Gastrocnemius medialis (tissue), 4 donors: Measurements from ENCODE around the gene CGNL1. TPM values are rescaled to one million over a fixed set of nuclear protein-coding genes. Genes with fewer than 3 reads are reported as not detected.

Source experiments
- ATAC-seq, 2 donors: fragments of 150-250 bp; one replicate each; pipeline ENCODE4 v1.9.1; 2016
- DNase-seq, 2 donors: peaks; one replicate each; pipeline ENCODE4 v3.0.0-alpha.2; 2019
- H3K27ac ChIP-seq, 4 donors: fragments of 200-600 bp; sonication (generic); 1 replicate in 1 of 4; 2 replicates in 3 of 4; pipeline ENCODE4 v1.5.1; 2016 to 2018; ENCODE audit warnings: mild to moderate bottlenecking in 2 of 4, moderate library complexity in 1 of 4
- H3K27me3 ChIP-seq, 3 donors: fragments of 200-600 bp; sonication (generic) in 2 of 3; 1 replicate in 1 of 3; 2 replicates in 2 of 3; pipeline versions ENCODE4 v1.5.1 to v1.6.0; 2016 to 2019; ENCODE audit warnings: mild to moderate bottlenecking in 1 of 3, moderate library complexity in 1 of 3
- H3K36me3 ChIP-seq, 2 donors: fragments of 200-600 bp; sonication (generic) in 1 of 2; one replicate each; pipeline ENCODE4 v1.5.1; 2017 to 2018
- H3K4me1 ChIP-seq, 2 donors: fragments of 200-600 bp; sonication (generic) in 1 of 2; one replicate each; pipeline ENCODE4 v1.5.1; 2016 to 2017; ENCODE audit warnings: mild to moderate bottlenecking in 2 of 2
- H3K4me3 ChIP-seq, 4 donors: fragments of 200-600 bp; sonication (generic) in 3 of 4; 1 replicate in 1 of 4; 2 replicates in 3 of 4; pipeline ENCODE4 v1.5.1; 2016 to 2019; ENCODE audit warnings: mild to moderate bottlenecking in 2 of 4
- H3K9me3 ChIP-seq, 3 donors: fragments of 200-600 bp; sonication (generic) in 2 of 3; 1 replicate in 1 of 3; 2 replicates in 2 of 3; pipeline ENCODE4 v1.5.1; 2016 to 2019
- CTCF ChIP-seq, 5 experiments: fragments of 450-650 bp in 3 of 5; fragments of 200-600 bp in 2 of 5; sonication (generic) in 2 of 5; IDR thresholded peaks in 4 of 5; conservative IDR thresholded peaks in 1 of 5; 1 replicate in 4 of 5; 2 replicates in 1 of 5; pipeline ENCODE4 v1.5.1; 2016 to 2019; ENCODE audit warnings: antibody characterized with exemption in 5 of 5, mild to moderate bottlenecking in 3 of 5, moderate library complexity in 3 of 5
- POLR2A ChIP-seq, 2 donors: fragments of 450-650 bp; IDR thresholded peaks; one replicate each; pipeline ENCODE4 v1.6.1; 2017; ENCODE audit warnings: antibody characterized with exemption in 2 of 2, mild to moderate bottlenecking in 2 of 2, moderate library complexity in 2 of 2
- in situ Hi-C, 4 donors: fragments of 200-750 bp; cut with MboI; loops; one replicate each; pipeline versions ENCODE4 v1.15.0 to v1.8.0; 2017; ENCODE audit warnings: low sequenced_read_pairs in 4 of 4
- intact Hi-C: fragments of 100-400 bp; cut with DNase I; formaldehyde crosslinking; loops from one replicate; pipeline ENCODE4 v1.15.1; 2023; ENCODE audit warnings: low total_unique reads
- total RNA-seq, 4 donors: library from RNA; depleted of rRNA; stranded (reverse); fragments of >200 nt; gene quantifications; one replicate each; pipeline versions ENCODE4 v1.1.0 to v1.2.3, GENCODE V29; 2016

The CGNL1 gene
- total RNA-seq, 4 donors from 2014 or later = 0.15 to 0.85 (median 0.49) TPM

GRCh38 chr15:57589281-57589680 is 213.0 kb downstream of the CGNL1 start:
- Histone ChIP-seq H3K36me3 (no peaks in the 10 kb centered on the region), H3K27ac (no peak overlapping the region), H3K4me3 (no peak overlapping the region), H3K4me1 (peaks cover 2 to 4% of the 10 kb centered on the region in 2 donors), H3K27me3 (no peaks in the 10 kb centered on the region), H3K9me3 (no peaks in the 10 kb centered on the region)
- in situ Hi-C loops (no loop called here), intact Hi-C loops (no loop called here)
- TF ChIP-seq CTCF (IDR thresholded peaks at IDR 0.05 in 4 of 5, conservative IDR thresholded peaks at IDR 0.05 in 1 of 5) = no peak
- TF ChIP-seq POLR2A (IDR thresholded peaks at IDR 0.05) = no peak
- ATAC-seq (no peak), DNase-seq (no peak)

GRCh38 chr15:57589754-57590153 is 213.4 kb downstream of the CGNL1 start:
- H3K4me3 ChIP-seq = no peak overlapping the region
- no peak overlapping the region for H3K27ac ChIP-seq
- peak in 1 of 2 donors; percentile 25 for DNase-seq
- no peaks in the 10 kb centered on the region for H3K9me3 ChIP-seq
- intact Hi-C loops = no loop called here
- TF ChIP-seq POLR2A (IDR thresholded peaks at IDR 0.05) (no peak), CTCF (IDR thresholded peaks at IDR 0.05 in 4 of 5, conservative IDR thresholded peaks at IDR 0.05 in 1 of 5) (no peak)
- H3K27me3 ChIP-seq = no peaks in the 10 kb centered on the region
- ATAC-seq = no peak
- H3K4me1 ChIP-seq = peaks cover 4 to 7% of the 10 kb centered on the region in 2 donors
- H3K36me3 ChIP-seq = no peaks in the 10 kb centered on the region
- in situ Hi-C loops = no loop called here

GRCh38 chr15:57591237-57591821 is 215.0 kb downstream of the CGNL1 start:
- H3K4me1 ChIP-seq = peaks cover 17 to 19% of the 10 kb centered on the region in 2 donors
- H3K36me3 ChIP-seq = no peaks in the 10 kb centered on the region
- in situ Hi-C loops = no loop called here
- DNase-seq (no peak), ATAC-seq (no peak)
- no peaks in the 10 kb centered on the region for H3K9me3 ChIP-seq
- intact Hi-C loops = no loop called here
- no peaks in the 10 kb centered on the region for H3K27me3 ChIP-seq
- H3K27ac ChIP-seq = no peak overlapping the region
- H3K4me3 ChIP-seq = peak overlapping the region; percentile 54 to 65 (median 57)
- no peak for TF ChIP-seq POLR2A (IDR thresholded peaks at IDR 0.05)
- no peak for TF ChIP-seq CTCF (IDR thresholded peaks at IDR 0.05 in 4 of 5, conservative IDR thresholded peaks at IDR 0.05 in 1 of 5)

- peak in 1 of 2 donors; percentile 31 for DNase-seq
- intact Hi-C loops (no loop called here), in situ Hi-C loops (no loop called here)
- peaks cover 17 to 22% of the 10 kb centered on the region in 2 donors for H3K4me1 ChIP-seq
- peak; percentile 46 to 64 for ATAC-seq
- H3K4me3 ChIP-seq = peak within 1 kb of the TSS; percentile 54 to 65 (median 57)
- H3K36me3 ChIP-seq = no peaks in the 10 kb centered on the region
- TF ChIP-seq CTCF (IDR thresholded peaks at IDR 0.05 in 4 of 5, conservative IDR thresholded peaks at IDR 0.05 in 1 of 5) (no peak), POLR2A (IDR thresholded peaks at IDR 0.05) (peak; percentile 13 to 35)
- no peaks in the 10 kb centered on the region for H3K27me3 ChIP-seq
- H3K9me3 ChIP-seq = no peaks in the 10 kb centered on the region
- peak within 1 kb of the TSS in 2 of 4 donors; percentile 32 to 54 for H3K27ac ChIP-seq
Observed at GRCh38 chr15:57591822-57592367, 215.6 kb downstream of the CGNL1 start, which contains the start of gene MYZAP. Gene MYZAP (plus strand): TSS chr15:57591904. CDS start chr15:57592035, 131 bp downstream.
